Fibroblast of pulmonary artery (primary cell): ENCODE results near the gene ANKRD40CL.

ENCODE experiments used
- DNase-seq: peaks from one replicate; pipeline ENCODE4 v3.0.0-alpha.2; 2010; ENCODE audit warnings: low read depth
- H3K4me3 ChIP-seq: replicated peaks from 2 replicates; pipeline ENCODE4 v1.5.1; 2011; ENCODE audit warnings: low read depth, mild to moderate bottlenecking, control low read depth, low read length, moderate library complexity
- TF ChIP-seq, protein P1 (sequence below): IDR thresholded peaks from 2 replicates; pipeline ENCODE4 v1.5.1; 2011; ENCODE audit warnings: mild to moderate bottlenecking, control low read depth, low read length, inconsistent platforms; ENCODE audit errors: missing control alignments

Gene ANKRD40CL

DNA sequence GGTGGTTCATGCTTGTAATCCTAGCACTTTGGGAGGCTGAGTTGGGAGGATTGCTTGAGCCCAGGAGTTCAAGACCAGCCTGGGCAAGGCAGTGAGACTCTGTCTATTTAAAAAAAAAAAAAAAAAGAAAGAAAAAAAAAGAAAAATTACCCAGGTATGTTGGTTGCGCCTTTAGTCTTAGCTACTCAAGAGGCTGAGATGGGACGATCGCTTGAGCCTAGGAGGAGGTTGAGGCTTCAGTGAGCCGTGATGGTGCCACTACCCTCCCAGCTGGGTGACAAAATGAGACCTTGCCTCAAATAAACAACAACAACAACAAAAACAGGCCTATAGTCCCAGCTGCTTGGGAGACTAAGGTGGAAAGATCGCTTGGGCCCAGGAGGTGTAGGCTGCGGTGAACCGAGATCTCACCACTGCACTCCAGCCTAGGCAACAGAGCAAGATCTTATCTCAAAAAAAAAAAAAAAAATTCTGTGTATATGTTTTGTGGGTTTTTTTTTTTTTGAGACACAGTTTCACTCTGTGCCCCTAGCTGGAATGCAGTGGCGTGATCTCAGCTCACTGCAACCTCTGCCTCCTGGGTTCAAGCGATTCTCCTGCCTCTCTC, 12.5 kb upstream of the ANKRD40CL start:
- no peak for DNase-seq
- H3K4me3 ChIP-seq, result no peak overlapping the region
- TF ChIP-seq, protein P1, sequence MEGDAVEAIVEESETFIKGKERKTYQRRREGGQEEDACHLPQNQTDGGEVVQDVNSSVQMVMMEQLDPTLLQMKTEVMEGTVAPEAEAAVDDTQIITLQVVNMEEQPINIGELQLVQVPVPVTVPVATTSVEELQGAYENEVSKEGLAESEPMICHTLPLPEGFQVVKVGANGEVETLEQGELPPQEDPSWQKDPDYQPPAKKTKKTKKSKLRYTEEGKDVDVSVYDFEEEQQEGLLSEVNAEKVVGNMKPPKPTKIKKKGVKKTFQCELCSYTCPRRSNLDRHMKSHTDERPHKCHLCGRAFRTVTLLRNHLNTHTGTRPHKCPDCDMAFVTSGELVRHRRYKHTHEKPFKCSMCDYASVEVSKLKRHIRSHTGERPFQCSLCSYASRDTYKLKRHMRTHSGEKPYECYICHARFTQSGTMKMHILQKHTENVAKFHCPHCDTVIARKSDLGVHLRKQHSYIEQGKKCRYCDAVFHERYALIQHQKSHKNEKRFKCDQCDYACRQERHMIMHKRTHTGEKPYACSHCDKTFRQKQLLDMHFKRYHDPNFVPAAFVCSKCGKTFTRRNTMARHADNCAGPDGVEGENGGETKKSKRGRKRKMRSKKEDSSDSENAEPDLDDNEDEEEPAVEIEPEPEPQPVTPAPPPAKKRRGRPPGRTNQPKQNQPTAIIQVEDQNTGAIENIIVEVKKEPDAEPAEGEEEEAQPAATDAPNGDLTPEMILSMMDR, result no peak

DNA sequence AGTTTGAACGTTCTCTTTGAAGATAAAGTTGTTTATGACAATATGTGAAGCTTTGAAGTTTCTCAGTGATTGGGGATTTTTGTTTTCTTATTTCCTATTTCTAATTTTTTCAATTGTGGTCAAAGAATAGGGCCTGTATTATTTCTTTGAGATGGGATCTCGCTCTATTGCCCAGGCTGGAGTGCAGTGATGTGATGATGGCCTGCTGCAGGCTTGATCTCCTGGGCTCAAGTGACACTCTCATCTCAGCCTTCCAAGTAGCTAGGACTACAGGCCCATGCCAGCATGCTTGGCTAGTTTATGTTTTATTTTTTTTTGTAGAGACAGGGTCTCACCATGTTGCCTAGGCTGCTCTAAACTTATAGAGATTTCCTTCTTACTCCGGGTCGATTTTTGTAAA, 11.7 kb upstream of the ANKRD40CL start:
- H3K4me3 ChIP-seq, result no peak overlapping the region
- DNase-seq, result no peak
- TF ChIP-seq, protein P1, result no peak

DNA sequence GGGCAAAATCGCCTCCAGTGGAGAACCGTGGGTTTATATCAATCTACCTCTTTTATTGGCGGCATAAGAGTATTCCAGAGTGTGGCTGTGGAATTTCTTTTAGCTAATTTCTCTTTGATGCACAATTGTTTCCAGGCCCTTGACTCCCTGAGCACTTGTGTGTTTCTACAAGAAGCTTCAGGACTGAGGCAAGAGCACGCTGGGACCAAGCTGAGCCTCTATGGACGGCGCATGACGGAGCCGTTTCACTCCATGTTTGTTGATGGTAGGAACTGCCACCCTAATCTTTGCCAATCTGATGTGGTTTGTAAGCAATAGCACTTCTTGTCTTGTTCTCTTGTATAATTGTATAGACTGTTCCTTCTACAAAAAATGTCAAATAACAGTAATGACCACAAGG, 11.2 kb upstream of the ANKRD40CL start:
- no peak overlapping the region for H3K4me3 ChIP-seq
- TF ChIP-seq, protein P1, result no peak
- DNase-seq, result no peak

DNA sequence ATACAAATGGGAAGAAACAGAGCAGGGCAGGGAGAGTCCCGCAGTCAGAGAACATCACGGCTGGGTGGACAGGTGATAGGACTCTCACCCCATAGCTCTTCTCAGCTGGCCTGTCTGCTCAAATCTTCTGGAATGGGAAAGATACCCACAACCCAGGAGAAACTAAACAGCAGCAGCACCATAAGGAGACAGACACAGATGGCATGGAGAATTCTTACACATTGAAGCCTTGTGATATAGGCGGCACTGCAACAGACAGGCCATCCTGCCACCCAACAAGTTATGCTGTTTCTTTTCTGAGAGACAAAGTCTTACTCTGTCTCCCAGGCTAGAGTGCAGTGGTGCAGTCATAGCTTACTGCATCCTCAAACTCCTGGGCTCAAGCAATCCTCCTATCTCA, 8.6 kb upstream of the ANKRD40CL start:
- H3K4me3 ChIP-seq, result no peak overlapping the region
- DNase-seq, result no peak
- TF ChIP-seq, protein P1, result no peak

DNA sequence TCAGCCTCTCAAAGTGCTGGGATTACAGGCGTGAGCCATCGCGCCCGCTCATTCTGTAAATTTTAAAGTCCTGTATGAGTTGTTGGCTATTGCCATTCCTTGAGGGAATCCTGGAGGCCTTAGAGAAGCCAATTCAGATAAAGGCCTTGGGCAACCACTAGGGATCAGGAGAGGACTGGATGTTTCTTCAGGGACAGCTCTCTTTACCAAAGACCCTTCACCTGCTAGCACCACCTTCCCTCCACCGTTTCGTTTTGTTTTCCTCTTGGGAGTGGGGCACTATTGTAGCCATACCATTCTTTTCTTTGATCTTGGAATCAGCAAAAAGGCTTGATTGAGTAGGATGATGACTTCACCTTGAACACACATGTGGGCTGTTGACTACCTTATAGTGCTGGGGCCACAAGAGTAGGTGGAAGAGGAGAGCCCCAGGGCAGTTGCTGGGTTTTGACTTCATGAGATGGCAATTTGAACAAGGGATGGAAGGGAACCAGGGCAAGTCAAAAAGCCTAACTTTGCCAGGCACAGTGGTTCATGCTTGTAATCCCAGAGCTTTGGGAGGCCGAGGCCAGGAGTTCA, 7.0 kb upstream of the ANKRD40CL start:
- no peak for DNase-seq
- H3K4me3 ChIP-seq, result no peak overlapping the region
- TF ChIP-seq, protein P1, result no peak

DNA sequence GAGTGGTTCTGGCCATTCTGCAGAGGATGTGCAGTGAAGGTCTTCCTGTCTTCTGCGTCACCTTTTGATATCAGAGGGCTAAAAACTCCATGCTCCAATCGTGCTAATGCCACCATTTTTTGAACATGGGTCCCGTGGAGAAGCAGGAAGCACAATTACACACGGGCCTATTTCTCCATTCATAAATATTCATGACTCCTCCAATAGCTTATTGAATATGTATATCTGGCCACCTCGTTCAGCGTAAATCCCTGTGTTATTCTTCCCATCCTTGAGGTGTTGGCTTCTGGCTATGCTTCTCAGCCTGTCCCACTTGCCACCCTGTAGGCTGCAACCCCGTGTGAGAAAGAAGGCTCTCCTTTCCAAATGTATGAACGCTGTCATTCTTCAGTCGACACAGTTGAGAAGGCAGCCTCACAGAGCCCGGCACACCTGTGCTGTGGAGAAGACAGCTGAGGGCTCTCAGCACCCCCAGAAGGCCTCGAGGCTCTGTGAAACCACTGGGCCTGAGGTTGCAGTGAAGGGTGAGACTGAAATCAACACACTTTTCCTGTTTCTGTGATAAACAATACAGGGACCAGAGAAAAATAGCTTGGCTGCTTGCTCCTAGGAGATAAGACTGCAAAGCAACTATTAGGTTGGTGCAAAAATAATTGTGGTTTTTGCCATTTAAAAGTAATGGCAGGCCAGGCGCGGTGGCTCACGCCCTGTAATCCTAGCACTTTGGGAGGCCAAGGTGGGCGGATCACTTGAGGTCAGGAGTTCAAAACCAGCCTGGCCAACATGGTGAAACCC, 4.9 kb upstream of the ANKRD40CL start:
- no peak overlapping the region for H3K4me3 ChIP-seq
- no peak for DNase-seq
- TF ChIP-seq, protein P1, result no peak
